Ishikawa (cell line): ENCODE results near the gene SLC16A8.

ENCODE experiments used
- CEBPB ChIP-seq: IDR thresholded peaks from 2 replicates; pipeline ENCODE4 v1.6.1; 2012
- CREB1 ChIP-seq: IDR thresholded peaks from 2 replicates; pipeline ENCODE4 v1.6.1; 2012; ENCODE audit warnings: low read depth
- EGR1 ChIP-seq: IDR thresholded peaks from 2 replicates; pipeline ENCODE4 v1.6.1; 2012
- EP300 ChIP-seq: IDR thresholded peaks from 2 replicates; pipeline ENCODE4 v1.6.1; 2012; ENCODE audit warnings: borderline replicate concordance
- FOXM1 ChIP-seq: IDR thresholded peaks from 2 replicates; pipeline ENCODE4 v1.6.1; 2012; ENCODE audit warnings: low read depth, borderline replicate concordance
- MAX ChIP-seq: IDR thresholded peaks from 2 replicates; pipeline ENCODE4 v1.6.1; 2012
- NFIC ChIP-seq: IDR thresholded peaks from 2 replicates; pipeline ENCODE4 v1.6.1; 2012
- RAD21 ChIP-seq: IDR thresholded peaks from 2 replicates; pipeline ENCODE4 v1.6.1; 2012; ENCODE audit warnings: low read depth
- REST ChIP-seq: IDR thresholded peaks from 2 replicates; pipeline ENCODE4 v1.6.1; 2012; ENCODE audit warnings: low read depth, mild to moderate bottlenecking
- TAF1 ChIP-seq: IDR thresholded peaks from 2 replicates; pipeline ENCODE4 v1.6.1; 2012; ENCODE audit warnings: low read depth, mild to moderate bottlenecking
- TCF12 ChIP-seq: IDR thresholded peaks from 2 replicates; pipeline ENCODE4 v1.6.1; 2012; ENCODE audit warnings: low read depth
- TEAD4 ChIP-seq: IDR thresholded peaks from 2 replicates; pipeline ENCODE4 v1.6.1; 2012
- YY1 ChIP-seq: IDR thresholded peaks from 2 replicates; pipeline ENCODE4 v1.6.1; 2012; ENCODE audit warnings: low read depth
- ZBTB7A ChIP-seq: IDR thresholded peaks from 2 replicates; pipeline ENCODE4 v1.6.1; 2012; ENCODE audit warnings: low read depth
- TF ChIP-seq, protein P1 (sequence below): IDR thresholded peaks from 2 replicates; pipeline ENCODE4 v1.6.1; 2012

The SLC16A8 gene

DNA sequence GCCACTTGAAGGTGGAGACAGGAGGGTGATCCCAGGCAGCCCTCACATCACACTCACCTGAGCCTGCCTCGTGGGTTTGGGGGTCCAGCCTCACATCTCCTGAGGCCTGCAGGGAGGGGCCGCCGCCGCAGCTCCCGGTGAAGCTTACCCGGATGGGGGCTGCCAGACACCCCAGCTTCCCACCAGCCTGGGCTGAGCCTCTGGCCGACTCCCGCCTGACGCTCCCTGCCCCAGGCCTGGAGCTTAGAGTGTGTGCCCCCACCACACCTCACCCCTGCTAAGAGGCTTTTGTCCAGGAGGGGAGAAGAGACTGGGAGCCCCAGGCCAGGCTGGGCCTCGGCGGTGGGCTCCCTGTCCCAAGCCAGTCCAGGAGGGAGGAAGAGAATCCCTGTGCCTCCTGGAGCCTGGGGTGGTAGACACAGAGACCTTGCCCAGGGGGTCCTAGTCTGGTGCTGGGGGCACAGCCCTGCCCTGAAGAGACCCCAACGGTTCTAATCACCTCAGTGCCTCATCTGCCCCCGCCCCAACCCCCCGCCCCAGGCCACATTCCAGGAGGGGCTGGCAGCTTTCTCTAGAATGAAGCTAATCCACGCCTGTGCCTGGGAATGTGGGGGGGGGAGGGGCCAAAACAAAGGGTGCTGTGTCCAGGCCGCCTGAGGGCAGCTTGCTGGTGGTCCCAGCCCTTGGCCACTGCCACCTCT is at the start of gene SLC16A8:
Gene SLC16A8 (minus strand): TSS at position 254 of the 701 bp plus-strand sequence. CDS start 1,311 bp downstream, outside the sequence.
- TF ChIP-seq NFIC = no peak
- no peak for TF ChIP-seq TCF12
- TF ChIP-seq ZBTB7A = no peak
- TF ChIP-seq EP300 = no peak
- no peak for TF ChIP-seq REST
- TF ChIP-seq EGR1 = no peak
- no peak for TF ChIP-seq RAD21
- no peak for TF ChIP-seq CEBPB
- no peak for TF ChIP-seq YY1
- TF ChIP-seq MAX = no peak
- no peak for TF ChIP-seq FOXM1
- TF ChIP-seq TEAD4 = no peak
- TF ChIP-seq, protein P1, sequence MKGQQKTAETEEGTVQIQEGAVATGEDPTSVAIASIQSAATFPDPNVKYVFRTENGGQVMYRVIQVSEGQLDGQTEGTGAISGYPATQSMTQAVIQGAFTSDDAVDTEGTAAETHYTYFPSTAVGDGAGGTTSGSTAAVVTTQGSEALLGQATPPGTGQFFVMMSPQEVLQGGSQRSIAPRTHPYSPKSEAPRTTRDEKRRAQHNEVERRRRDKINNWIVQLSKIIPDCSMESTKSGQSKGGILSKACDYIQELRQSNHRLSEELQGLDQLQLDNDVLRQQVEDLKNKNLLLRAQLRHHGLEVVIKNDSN = no peak
- TF ChIP-seq CREB1 = no peak
- no peak for TF ChIP-seq TAF1

DNA sequence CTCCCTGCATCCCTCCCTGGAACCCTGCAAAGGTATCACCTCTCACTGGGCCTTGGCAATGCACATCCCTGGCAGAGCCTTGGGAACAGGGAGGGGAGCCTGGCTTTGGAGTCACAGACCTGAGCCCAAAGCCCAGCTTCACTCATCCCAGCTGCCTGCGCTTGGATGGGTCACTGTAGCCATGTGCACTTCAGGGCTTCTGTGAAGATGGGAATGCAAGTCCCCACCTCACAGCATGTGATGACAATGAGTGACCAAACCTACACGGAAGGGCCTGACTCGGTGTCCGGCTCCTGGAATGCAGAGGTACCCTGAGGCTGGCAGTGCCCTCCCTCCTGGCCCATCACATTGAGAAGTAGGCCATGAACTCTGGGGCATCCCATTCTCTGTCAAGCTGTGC is 49.3 kb upstream of the SLC16A8 start:
- TF ChIP-seq EP300 = no peak
- no peak for TF ChIP-seq EGR1
- TF ChIP-seq MAX = no peak

DNA sequence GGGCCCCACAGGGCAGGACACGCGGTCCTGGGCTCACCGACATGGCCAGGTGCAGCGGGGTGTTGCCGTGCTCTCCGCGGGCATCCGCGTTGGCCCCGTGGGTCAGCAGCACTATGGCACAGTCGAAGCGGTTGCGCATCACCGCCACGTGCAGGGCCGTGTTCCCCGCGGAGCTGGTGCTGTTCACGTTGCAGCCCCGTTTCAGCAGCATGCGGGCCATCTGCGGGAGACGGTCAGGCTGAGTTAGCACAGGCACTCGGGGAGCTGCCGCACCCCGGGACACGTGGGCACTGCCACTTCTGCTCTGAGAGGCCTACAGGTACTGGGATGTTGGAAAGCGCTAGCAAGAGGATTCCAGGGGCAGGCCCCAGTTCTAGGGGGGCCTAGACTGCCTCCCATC is 48.8 kb upstream of the SLC16A8 start:
- TF ChIP-seq REST (no peak), RAD21 (no peak), FOXM1 (no peak), CREB1 (no peak), TEAD4 (no peak), EGR1 (no peak), TCF12 (no peak), CEBPB (no peak), YY1 (no peak), MAX (no peak)

GRCh38 chr22:38132136-38132535 is 48.2 kb upstream of the SLC16A8 start:
- TF ChIP-seq RAD21 (no peak), CEBPB (no peak), NFIC (no peak), TCF12 (no peak), EP300 (no peak), CREB1 (no peak), TAF1 (no peak), ZBTB7A (no peak)
- TF ChIP-seq, protein P1 = no peak

- no peak for TF ChIP-seq CEBPB
- TF ChIP-seq ZBTB7A = no peak
- no peak for TF ChIP-seq CREB1
- TF ChIP-seq RAD21 = no peak
- TF ChIP-seq EGR1 = no peak
- TF ChIP-seq REST = no peak
- no peak for TF ChIP-seq FOXM1
These were observed 47.4 kb upstream of the SLC16A8 start for GRCh38 chr22:38131399-38131798.
